Measurements from ENCODE around the gene KIAA0753. TPM values are rescaled to one million over a fixed set of nuclear protein-coding genes. Genes with fewer than 3 reads are reported as not detected.

The KIAA0753 gene
- total and polyA plus RNA-seq, 2 of the 13 experiments (the other 11 are each of a cell fraction or from before 2014, with no cell fraction given) = 5.2 to 9.1 TPM

- TF ChIP-seq ZNF646 (CRISPR knock-in tag; IDR thresholded peaks at IDR 0.05) (no peak), MED8 (CRISPR knock-in tag; IDR thresholded peaks at IDR 0.05; ENCODE audit: insufficient replicate concordance) (no peak), ZNF83 (CRISPR knock-in tag; IDR thresholded peaks at IDR 0.05; ENCODE audit: borderline replicate concordance) (no peak; the same call in 1 of the 2 replicates), PHF20 (CRISPR knock-in tag; IDR thresholded peaks at IDR 0.05) (no peak), ZBTB37 (CRISPR knock-in tag; IDR thresholded peaks at IDR 0.05) (peak; percentile 78), HOXA5 (CRISPR knock-in tag; IDR thresholded peaks at IDR 0.05) (peak; percentile 65; the same call in 1 of the 2 replicates), FUBP1 (CRISPR knock-in tag; IDR thresholded peaks at IDR 0.05; ENCODE audit: borderline replicate concordance) (no peak), HMGXB4 (CRISPR knock-in tag; IDR thresholded peaks at IDR 0.05; ENCODE audit: borderline replicate concordance in 1 of 2, low read depth in 1 of 2) (no peak), MIXL1 (CRISPR knock-in tag; IDR thresholded peaks at IDR 0.05) (peak; percentile 28; the same call in 1 of the 2 replicates), NCOA1 (CRISPR knock-in tag; IDR thresholded peaks at IDR 0.05) (peak; percentile 53; the same call in 1 of the 2 replicates), HCFC1 (IDR thresholded peaks at IDR 0.05; ENCODE audit: low read depth, low read length) (no peak), SKI (IDR thresholded peaks at IDR 0.05; ENCODE audit: partially characterized antibody) (peak; percentile 55), HIC2 (CRISPR knock-in tag; IDR thresholded peaks at IDR 0.05; ENCODE audit: low read depth) (no peak)
Measured at GRCh38 chr17:6683081-6683684, 42.7 kb upstream of the KIAA0753 start (continued).
